Subcutaneous adipose tissue (tissue), 4 donors: ENCODE measurements around the gene FRMD1. TPM values are rescaled to one million over a fixed set of nuclear protein-coding genes. Genes with fewer than 3 reads are reported as not detected.

ENCODE experiments used
- total RNA-seq, 4 donors: library from RNA; depleted of rRNA; stranded (reverse); fragments of >200 nt; gene quantifications; one replicate each; pipeline ENCODE4 v1.1.0, GENCODE V29; 2016
- TF ChIP-seq, protein P1 (sequence below): fragments of 450-650 bp; IDR thresholded peaks from one replicate; pipeline ENCODE4 v1.5.1; 2016; ENCODE audit warnings: low read depth, mild to moderate bottlenecking, control low read depth, antibody characterized with exemption, moderate library complexity

Gene FRMD1
- total RNA-seq, 4 donors from 2014 or later: 1.4 to 5.5 (median 3.7) TPM

DNA sequence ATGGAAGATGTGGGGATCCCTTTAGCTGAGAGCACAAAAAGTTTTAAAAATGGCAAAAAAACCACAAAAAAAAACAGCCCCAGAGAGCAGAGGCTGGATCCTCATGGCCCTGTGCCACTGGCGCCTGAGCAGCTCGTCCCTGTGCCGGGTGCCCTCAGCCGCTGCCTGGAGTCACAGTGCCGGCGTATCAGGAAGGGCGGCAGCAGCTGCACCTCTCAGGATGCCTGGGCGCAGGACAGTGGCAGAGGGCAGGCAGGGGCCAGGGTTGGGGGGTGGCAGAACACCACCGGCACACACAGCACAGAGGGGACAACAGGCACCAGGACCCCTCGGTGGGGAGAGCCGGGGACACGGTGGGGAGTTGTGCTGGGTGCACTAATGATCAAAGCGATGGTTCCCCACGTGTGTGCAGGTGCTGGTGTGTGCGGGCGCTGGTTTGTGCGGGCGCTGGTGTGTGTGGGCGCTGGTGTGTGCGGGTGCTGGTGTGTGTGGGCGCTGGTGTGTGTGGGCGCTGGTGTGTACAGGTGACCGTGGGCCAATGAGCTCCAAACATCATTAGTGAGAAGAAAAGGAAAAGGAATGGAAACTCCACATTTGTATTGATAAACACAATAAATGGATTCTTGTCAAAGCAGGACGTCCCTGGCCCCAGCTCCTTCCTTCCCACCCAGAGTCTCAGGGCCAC is 1.5 kb upstream of the FRMD1 start:
- TF ChIP-seq, protein P1, sequence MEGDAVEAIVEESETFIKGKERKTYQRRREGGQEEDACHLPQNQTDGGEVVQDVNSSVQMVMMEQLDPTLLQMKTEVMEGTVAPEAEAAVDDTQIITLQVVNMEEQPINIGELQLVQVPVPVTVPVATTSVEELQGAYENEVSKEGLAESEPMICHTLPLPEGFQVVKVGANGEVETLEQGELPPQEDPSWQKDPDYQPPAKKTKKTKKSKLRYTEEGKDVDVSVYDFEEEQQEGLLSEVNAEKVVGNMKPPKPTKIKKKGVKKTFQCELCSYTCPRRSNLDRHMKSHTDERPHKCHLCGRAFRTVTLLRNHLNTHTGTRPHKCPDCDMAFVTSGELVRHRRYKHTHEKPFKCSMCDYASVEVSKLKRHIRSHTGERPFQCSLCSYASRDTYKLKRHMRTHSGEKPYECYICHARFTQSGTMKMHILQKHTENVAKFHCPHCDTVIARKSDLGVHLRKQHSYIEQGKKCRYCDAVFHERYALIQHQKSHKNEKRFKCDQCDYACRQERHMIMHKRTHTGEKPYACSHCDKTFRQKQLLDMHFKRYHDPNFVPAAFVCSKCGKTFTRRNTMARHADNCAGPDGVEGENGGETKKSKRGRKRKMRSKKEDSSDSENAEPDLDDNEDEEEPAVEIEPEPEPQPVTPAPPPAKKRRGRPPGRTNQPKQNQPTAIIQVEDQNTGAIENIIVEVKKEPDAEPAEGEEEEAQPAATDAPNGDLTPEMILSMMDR: no peak

DNA sequence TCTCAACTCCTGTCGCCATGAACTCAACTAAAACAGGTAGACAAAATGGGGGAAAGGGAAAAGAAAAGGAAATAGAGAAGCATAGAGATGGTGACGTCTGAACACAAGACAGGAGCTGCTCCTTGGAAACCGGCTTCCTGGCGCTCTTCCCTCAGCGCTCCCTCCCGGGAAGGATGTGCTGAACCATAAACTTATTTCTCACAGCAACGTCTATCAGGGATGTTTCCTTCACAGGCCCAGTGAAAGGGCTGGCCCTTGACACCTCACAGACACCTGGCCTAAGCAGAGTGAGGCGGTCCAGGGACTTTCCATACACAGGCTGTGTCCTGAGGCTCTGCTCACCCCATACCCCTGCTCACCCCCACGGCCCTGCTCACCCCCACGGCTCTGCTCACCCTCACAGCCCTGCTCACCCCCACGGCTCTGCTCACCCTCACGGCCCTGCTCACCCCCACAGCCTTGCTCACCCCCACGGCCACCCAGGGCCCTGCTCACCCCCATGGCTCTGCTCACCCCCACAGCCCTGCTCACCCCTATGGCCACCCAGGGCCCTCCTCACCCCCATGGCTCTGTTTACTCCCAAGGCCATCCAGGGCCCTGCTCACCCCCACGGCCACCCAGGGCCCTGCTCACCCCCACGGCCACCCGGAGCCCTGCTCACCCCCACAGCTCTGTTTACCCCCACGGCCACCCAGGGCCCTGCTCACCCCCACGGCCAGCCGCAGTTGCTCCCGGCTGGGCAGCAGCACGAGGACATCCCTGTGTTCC is 653 bp downstream of the FRMD1 start:
- TF ChIP-seq, protein P1: no peak

DNA sequence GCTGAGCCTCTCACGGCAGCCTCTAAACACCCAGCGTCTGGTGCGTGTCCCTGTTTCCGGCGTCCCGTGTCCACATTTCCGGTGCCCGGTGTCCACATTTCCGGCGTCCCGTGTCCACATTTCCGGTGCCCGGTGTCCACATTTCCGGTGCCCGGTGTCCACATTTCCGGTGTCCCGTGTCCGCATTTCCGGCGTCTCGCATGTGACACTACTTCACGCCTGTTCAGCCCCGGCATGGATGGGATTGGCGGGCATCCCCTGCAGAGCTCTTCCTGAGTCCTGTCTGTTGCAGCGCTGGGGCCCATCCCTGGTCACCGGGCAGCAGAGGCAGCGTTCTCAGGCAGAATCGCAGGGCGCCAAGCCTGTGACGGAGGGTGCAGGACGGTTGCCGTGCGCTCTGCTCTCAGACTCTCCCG is 3.2 kb downstream of the FRMD1 start:
- TF ChIP-seq, protein P1: no peak

DNA sequence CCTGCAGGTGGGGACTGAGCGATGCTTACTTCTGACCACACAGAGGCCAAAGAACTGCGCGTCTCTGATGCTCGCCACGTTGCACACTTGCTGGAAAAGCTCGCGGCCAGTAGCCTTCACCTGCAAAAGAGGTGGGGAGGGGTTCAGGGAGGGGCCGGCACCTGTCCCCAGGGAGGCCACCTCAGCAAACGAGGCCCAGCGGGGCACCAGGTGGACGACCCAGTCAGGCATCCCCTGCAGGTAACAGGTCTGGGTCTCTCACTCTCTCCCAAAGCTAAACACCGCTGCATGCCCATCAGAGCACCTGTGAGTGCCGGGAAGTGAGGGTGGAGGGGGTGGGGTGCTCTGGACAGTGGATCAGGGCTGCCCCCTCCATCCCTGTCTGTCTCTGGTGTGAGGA is 3.8 kb downstream of the FRMD1 start:
- TF ChIP-seq, protein P1: no peak

DNA sequence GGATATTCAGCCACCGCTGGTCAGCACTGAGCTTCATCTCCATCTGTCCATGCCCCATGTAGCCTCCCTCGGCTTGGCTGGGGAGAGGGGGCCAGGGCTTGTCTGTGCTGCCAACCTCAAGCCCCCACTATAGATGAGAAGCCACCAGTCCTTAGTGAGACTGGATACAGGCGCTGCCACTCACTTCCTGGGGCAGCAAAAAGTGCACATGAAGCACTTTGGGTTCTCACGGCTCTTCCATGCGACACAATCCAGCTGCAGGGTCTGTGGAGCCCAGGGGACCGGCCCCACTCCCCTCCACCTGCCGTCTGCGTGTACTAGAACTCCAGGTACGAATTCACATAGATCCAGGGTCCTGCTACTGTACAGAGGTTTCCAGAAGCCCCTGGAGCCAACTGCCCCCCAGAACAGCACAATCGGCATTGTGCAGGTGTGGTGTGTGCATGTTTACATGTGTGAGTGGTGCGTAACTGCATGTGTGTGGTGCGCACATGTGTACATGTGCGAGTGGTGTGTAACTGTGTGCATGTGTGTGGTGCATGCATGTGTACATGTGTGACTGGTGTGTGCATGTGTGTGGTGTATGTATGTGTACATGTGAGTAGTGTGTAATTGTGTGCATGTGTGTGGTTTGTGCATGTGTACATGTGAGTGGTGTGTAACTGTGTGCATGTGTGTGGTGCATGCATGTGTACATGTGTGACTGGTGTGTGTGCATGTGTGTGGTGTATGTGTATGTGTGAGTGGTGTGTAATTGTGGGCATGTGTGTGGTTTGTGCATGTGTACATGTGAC is 4.9 kb downstream of the FRMD1 start:
- TF ChIP-seq, protein P1: no peak

DNA sequence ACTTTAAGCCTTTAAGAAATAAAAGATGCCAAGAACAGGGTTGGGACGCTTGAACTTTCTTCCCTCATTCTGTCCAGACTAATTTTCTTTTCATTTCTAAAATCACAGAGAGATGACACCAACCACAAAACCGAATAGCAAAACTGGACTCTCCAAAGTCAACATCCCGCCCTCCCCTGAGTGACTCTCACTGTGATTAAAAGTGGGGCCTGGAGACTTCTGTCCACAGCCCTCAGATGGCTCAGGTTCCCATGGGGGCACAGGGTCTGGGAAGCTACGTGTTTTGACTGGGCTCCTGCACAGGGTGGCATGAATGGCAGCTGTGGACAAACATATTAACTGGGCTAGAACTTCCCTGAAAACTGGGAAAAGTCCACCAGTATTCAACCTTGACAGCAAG is 6.3 kb downstream of the FRMD1 start:
- TF ChIP-seq, protein P1: no peak

DNA sequence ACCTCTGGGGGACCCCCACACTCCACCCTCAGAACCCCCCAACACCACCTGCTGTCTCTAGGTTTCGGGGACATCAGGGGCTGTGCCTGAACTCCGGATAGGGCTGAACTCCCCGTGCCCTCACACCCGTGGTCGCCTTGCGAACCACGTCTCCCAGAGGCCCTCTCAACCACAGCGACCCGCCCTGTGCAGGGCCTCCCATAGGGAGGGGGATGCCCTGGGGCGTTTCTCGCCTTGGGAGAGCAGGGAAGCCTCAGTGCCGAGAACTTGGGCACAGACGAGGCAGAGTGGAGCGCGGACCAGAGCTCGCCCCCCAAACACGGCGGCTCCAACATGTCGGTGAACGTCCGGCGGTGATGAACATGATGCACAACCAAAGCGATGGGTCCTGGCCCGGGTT is 6.8 kb downstream of the FRMD1 start:
- TF ChIP-seq, protein P1: no peak
